PC-9 (cell line): ENCODE data around the gene SLX4. TPM values are rescaled to one million over a fixed set of nuclear protein-coding genes. Genes with fewer than 3 reads are reported as not detected.

Source experiments
- BruUV-seq: library from RNA; stranded (reverse); fragments of 400-500 nt; replicated peaks from 2 replicates; lab custom pipeline; 2021; lab: Mats Ljungman, UMichigan
- CTCF ChIA-PET: fragments of 300-600 bp; sonication (Branson Sonifier 250); formaldehyde crosslinking; loops from one replicate; lab custom pipeline; 2022; ENCODE audit warnings: antibody characterized with exemption; lab: Charles Lee
- POLR2A ChIA-PET: fragments of 300-600 bp; sonication (Branson Sonifier 250); formaldehyde crosslinking; loops from one replicate; lab custom pipeline; 2022; ENCODE audit warnings: antibody characterized with exemption; ENCODE audit not compliant: unreplicated experiment; lab: Charles Lee
- DNase-seq, 2 experiments: peaks; one replicate each; pipeline versions ENCODE4 v3.0.0 to v3.0.0-alpha.2; 2015 to 2022; ENCODE audit warnings: mixed read lengths in 1 of 2
- H2AFZ ChIP-seq: fragments of 200-600 bp; sonication (generic); 2 replicates; pipeline ENCODE4 v1.8.1; 2017; ENCODE audit warnings: antibody characterized with exemption
- H3F3A ChIP-seq: fragments of 200-600 bp; sonication (generic); 2 replicates; pipeline ENCODE4 v1.8.1; 2017; ENCODE audit warnings: antibody characterized with exemption, mild to moderate bottlenecking, low read depth; ENCODE audit not compliant: insufficient read depth
- H3K27ac ChIP-seq: fragments of 200-600 bp; sonication (generic); 2 replicates; pipeline ENCODE4 v1.6.1; 2016; ENCODE audit warnings: mixed run types
- H3K27me3 ChIP-seq: fragments of 200-600 bp; sonication (generic); 2 replicates; pipeline ENCODE4 v1.6.1; 2016; ENCODE audit warnings: low read depth, mixed run types; ENCODE audit not compliant: insufficient read depth
- H3K36me3 ChIP-seq: fragments of 200-600 bp; sonication (generic); 2 replicates; pipeline ENCODE4 v1.6.1; 2016; ENCODE audit warnings: low read depth, mixed run types
- H3K4me1 ChIP-seq: fragments of 200-600 bp; sonication (generic); replicated peaks from 2 replicates; pipeline ENCODE4 v1.6.1; 2016; ENCODE audit warnings: mixed run types; ENCODE audit not compliant: insufficient read depth
- H3K4me2 ChIP-seq: fragments of 200-600 bp; sonication (generic); 2 replicates; pipeline ENCODE4 v1.6.1; 2017; ENCODE audit warnings: mixed run types
- H3K4me3 ChIP-seq: fragments of 200-600 bp; sonication (generic); 2 replicates; pipeline ENCODE4 v1.6.1; 2016; ENCODE audit warnings: mixed run types
- H3K79me2 ChIP-seq: fragments of 200-600 bp; sonication (generic); 2 replicates; pipeline ENCODE4 v1.6.1; 2017; ENCODE audit warnings: low read depth, mixed run types
- H3K9me2 ChIP-seq: fragments of 200-600 bp; sonication (generic); 2 replicates; pipeline ENCODE4 v1.8.1; 2017; ENCODE audit warnings: mild to moderate bottlenecking; ENCODE audit not compliant: insufficient read depth
- H3K9me3 ChIP-seq: fragments of 200-600 bp; sonication (generic); 2 replicates; pipeline ENCODE4 v1.8.1; 2016; ENCODE audit warnings: low read depth; ENCODE audit not compliant: insufficient read depth
- H4K20me1 ChIP-seq: fragments of 200-600 bp; sonication (generic); 2 replicates; pipeline ENCODE4 v1.8.1; 2017; ENCODE audit not compliant: insufficient read depth
- CTCF ChIP-seq: fragments of 200-600 bp; sonication (generic); conservative IDR thresholded peaks from 2 replicates; pipeline ENCODE4 v1.6.1; 2017; ENCODE audit warnings: mixed run types, antibody characterized with exemption, mild to moderate bottlenecking, moderate library complexity
- EZH2 ChIP-seq: fragments of 200-600 bp; sonication (generic); IDR thresholded peaks from 2 replicates; pipeline ENCODE4 v1.8.0; 2017; ENCODE audit warnings: antibody characterized with exemption, low read depth
- intact Hi-C: fragments of 100-400 bp; cut with micrococcal nuclease; formaldehyde crosslinking; loops from one replicate; pipeline ENCODE4 v1.10.0; 2022; ENCODE audit not compliant: unreplicated experiment
- total RNA-seq: library from RNA; stranded (reverse); gene quantifications from 2 replicates; pipeline ENCODE4 v1.2.3, GENCODE V29; 2021

SLX4 gene
- total RNA-seq, 1 experiment from 2014 or later: 13.8 TPM

GRCh38 chr16:3576211-3576610 is 35.2 kb downstream of the SLX4 start:
- TF ChIP-seq CTCF (no peak), EZH2 (no peak)
- no peak overlapping the region for H3K27ac ChIP-seq
- H3K79me2 ChIP-seq: no peaks in the 10 kb centered on the region
- no peaks in the 10 kb centered on the region for H4K20me1 ChIP-seq
- H3K4me1 ChIP-seq: no peaks in the 10 kb centered on the region
- no peak overlapping the region for H3K4me3 ChIP-seq
- ChIA-PET CTCF (no interaction called here), POLR2A (interaction anchor here (0.6 kb wide), 1 partner anchor 42 kb away, joined by 4 read pairs; no protein-coding TSS in a partner anchor)
- DNase-seq: no peak
- no peaks in the 10 kb centered on the region for H3F3A ChIP-seq
- H3K9me2 ChIP-seq: no peaks in the 10 kb centered on the region
- H3K9me3 ChIP-seq: no peaks in the 10 kb centered on the region
- BruUV-seq: no TSS peak
- no peaks in the 10 kb centered on the region for H3K27me3 ChIP-seq
- no peaks in the 10 kb centered on the region for H3K36me3 ChIP-seq
- intact Hi-C loops: no loop called here
- no peak overlapping the region for H2AFZ ChIP-seq
- H3K4me2 ChIP-seq: no peak overlapping the region

- Histone ChIP-seq H2AFZ (no peak overlapping the region), H3K4me3 (no peak overlapping the region), H3K4me1 (no peaks in the 10 kb centered on the region), H3K4me2 (no peak overlapping the region), H3K27me3 (no peaks in the 10 kb centered on the region), H3K27ac (no peak overlapping the region), H4K20me1 (no peaks in the 10 kb centered on the region), H3F3A (no peaks in the 10 kb centered on the region), H3K9me3 (no peaks in the 10 kb centered on the region), H3K36me3 (no peaks in the 10 kb centered on the region), H3K79me2 (no peaks in the 10 kb centered on the region), H3K9me2 (no peaks in the 10 kb centered on the region)
- POLR2A ChIA-PET: no interaction called here
- CTCF ChIA-PET: no interaction called here
- TF ChIP-seq CTCF (no peak), EZH2 (no peak)
- DNase-seq: no peak
- intact Hi-C loops: no loop called here
- BruUV-seq: no TSS peak
Measured at GRCh38 chr16:3575491-3575890, 35.9 kb downstream of the SLX4 start.

- no peak for DNase-seq
- Histone ChIP-seq H3K4me1 (no peaks in the 10 kb centered on the region), H3K4me2 (no peak overlapping the region), H3K79me2 (no peaks in the 10 kb centered on the region), H3K27me3 (no peaks in the 10 kb centered on the region), H3K9me2 (no peaks in the 10 kb centered on the region), H3K27ac (no peak overlapping the region), H4K20me1 (no peaks in the 10 kb centered on the region), H3F3A (no peaks in the 10 kb centered on the region), H3K36me3 (no peaks in the 10 kb centered on the region), H3K9me3 (no peaks in the 10 kb centered on the region), H3K4me3 (no peak overlapping the region), H2AFZ (no peak overlapping the region)
- ChIA-PET CTCF (no interaction called here), POLR2A (no interaction called here)
- BruUV-seq: no TSS peak
- TF ChIP-seq CTCF: no peak
- TF ChIP-seq EZH2: no peak
- intact Hi-C loops: no loop called here
Measured at GRCh38 chr16:3574195-3574594, 37.2 kb downstream of the SLX4 start.
